Panc1 (cell line): ENCODE results near the gene PTPRN.

Experiments used
- POLR2AphosphoS5 ChIP-seq: IDR thresholded peaks from 2 replicates; pipeline ENCODE4 v1.6.1; 2012; ENCODE audit warnings: mild to moderate bottlenecking, low read depth, low read length, moderate library complexity
- SIN3A ChIP-seq: IDR thresholded peaks from 2 replicates; pipeline ENCODE4 v1.6.1; 2012; ENCODE audit warnings: low read depth, mild to moderate bottlenecking, low read length, moderate library complexity, borderline replicate concordance; ENCODE audit not compliant: insufficient read depth
- TCF7L2 ChIP-seq: IDR thresholded peaks from 2 replicates; pipeline ENCODE4 v1.6.1; 2011; ENCODE audit warnings: mild to moderate bottlenecking, low read depth, low read length, inconsistent platforms
- TF ChIP-seq, protein P1 (sequence below): fragments of 450-650 bp; IDR thresholded peaks from 2 replicates; pipeline ENCODE4 v1.5.1; 2017; ENCODE audit warnings: mild to moderate bottlenecking
- TF ChIP-seq, protein P2 (sequence below), 2 experiments: IDR thresholded peaks; 2 replicates each; pipeline ENCODE4 v1.6.1; 2011 to 2012; ENCODE audit warnings: low read depth in 2 of 2, control low read depth in 1 of 2, low read length in 1 of 2, mild to moderate bottlenecking in 1 of 2, moderate library complexity in 1 of 2; ENCODE audit not compliant: insufficient read depth in 1 of 2

DNA sequence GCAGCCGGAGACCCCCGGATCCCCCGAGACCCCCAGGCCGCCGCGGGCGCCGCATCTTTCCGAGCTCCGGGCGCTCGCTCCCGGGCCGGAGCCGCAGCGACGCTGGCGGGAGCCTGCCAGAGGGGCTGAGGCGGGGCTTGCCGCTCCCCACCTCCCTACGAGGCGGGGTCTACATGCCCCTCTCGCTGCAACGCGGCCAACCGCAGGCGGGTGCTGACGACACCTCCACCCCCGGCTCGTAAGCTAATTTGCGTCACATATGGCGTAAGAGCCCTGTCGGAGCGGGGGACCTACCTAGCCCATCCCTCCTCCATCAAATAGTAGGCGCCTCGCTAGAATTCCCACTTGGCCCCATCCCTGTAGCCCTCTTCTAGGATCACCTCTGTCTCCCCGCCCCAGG, at the start of gene PTPRN:
- TF ChIP-seq, protein P1, sequence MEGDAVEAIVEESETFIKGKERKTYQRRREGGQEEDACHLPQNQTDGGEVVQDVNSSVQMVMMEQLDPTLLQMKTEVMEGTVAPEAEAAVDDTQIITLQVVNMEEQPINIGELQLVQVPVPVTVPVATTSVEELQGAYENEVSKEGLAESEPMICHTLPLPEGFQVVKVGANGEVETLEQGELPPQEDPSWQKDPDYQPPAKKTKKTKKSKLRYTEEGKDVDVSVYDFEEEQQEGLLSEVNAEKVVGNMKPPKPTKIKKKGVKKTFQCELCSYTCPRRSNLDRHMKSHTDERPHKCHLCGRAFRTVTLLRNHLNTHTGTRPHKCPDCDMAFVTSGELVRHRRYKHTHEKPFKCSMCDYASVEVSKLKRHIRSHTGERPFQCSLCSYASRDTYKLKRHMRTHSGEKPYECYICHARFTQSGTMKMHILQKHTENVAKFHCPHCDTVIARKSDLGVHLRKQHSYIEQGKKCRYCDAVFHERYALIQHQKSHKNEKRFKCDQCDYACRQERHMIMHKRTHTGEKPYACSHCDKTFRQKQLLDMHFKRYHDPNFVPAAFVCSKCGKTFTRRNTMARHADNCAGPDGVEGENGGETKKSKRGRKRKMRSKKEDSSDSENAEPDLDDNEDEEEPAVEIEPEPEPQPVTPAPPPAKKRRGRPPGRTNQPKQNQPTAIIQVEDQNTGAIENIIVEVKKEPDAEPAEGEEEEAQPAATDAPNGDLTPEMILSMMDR: no peak
- TF ChIP-seq SIN3A (no peak), POLR2AphosphoS5 (no peak), TCF7L2 (no peak)
- TF ChIP-seq, protein P2, sequence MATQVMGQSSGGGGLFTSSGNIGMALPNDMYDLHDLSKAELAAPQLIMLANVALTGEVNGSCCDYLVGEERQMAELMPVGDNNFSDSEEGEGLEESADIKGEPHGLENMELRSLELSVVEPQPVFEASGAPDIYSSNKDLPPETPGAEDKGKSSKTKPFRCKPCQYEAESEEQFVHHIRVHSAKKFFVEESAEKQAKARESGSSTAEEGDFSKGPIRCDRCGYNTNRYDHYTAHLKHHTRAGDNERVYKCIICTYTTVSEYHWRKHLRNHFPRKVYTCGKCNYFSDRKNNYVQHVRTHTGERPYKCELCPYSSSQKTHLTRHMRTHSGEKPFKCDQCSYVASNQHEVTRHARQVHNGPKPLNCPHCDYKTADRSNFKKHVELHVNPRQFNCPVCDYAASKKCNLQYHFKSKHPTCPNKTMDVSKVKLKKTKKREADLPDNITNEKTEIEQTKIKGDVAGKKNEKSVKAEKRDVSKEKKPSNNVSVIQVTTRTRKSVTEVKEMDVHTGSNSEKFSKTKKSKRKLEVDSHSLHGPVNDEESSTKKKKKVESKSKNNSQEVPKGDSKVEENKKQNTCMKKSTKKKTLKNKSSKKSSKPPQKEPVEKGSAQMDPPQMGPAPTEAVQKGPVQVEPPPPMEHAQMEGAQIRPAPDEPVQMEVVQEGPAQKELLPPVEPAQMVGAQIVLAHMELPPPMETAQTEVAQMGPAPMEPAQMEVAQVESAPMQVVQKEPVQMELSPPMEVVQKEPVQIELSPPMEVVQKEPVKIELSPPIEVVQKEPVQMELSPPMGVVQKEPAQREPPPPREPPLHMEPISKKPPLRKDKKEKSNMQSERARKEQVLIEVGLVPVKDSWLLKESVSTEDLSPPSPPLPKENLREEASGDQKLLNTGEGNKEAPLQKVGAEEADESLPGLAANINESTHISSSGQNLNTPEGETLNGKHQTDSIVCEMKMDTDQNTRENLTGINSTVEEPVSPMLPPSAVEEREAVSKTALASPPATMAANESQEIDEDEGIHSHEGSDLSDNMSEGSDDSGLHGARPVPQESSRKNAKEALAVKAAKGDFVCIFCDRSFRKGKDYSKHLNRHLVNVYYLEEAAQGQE (IDR thresholded peaks at IDR 0.05; ENCODE audit: insufficient read depth in 1 of 2, low read depth in 2 of 2, low read length in 1 of 2): no peak
